Measurements from ENCODE around the gene MAP3K3.

The MAP3K3 gene

GRCh38 chr17:63634163-63634562, 11.9 kb downstream of the MAP3K3 start:
- no peak overlapping the region for H3K4me3 ChIP-seq (ENCODE audit: low read depth, low read length)
- H3K9me3 ChIP-seq (ENCODE audit: severe bottlenecking) = no peaks in the 10 kb centered on the region
- TF ChIP-seq, protein P1, sequence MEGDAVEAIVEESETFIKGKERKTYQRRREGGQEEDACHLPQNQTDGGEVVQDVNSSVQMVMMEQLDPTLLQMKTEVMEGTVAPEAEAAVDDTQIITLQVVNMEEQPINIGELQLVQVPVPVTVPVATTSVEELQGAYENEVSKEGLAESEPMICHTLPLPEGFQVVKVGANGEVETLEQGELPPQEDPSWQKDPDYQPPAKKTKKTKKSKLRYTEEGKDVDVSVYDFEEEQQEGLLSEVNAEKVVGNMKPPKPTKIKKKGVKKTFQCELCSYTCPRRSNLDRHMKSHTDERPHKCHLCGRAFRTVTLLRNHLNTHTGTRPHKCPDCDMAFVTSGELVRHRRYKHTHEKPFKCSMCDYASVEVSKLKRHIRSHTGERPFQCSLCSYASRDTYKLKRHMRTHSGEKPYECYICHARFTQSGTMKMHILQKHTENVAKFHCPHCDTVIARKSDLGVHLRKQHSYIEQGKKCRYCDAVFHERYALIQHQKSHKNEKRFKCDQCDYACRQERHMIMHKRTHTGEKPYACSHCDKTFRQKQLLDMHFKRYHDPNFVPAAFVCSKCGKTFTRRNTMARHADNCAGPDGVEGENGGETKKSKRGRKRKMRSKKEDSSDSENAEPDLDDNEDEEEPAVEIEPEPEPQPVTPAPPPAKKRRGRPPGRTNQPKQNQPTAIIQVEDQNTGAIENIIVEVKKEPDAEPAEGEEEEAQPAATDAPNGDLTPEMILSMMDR (IDR thresholded peaks at IDR 0.05; ENCODE audit: low read depth, low read length) = no peak
- no peak for DNase-seq
- no peak overlapping the region for H3K27ac ChIP-seq
- peaks cover 58% of the 10 kb centered on the region for H3K36me3 ChIP-seq
- no peaks in the 10 kb centered on the region for H3K27me3 ChIP-seq (ENCODE audit: insufficient read depth, low read depth, severe bottlenecking)

- H3K36me3 ChIP-seq = peaks cover 56% of the 10 kb centered on the region
- DNase-seq = no peak
- no peaks in the 10 kb centered on the region for H3K27me3 ChIP-seq (ENCODE audit: insufficient read depth, low read depth, severe bottlenecking)
- no peak overlapping the region for H3K27ac ChIP-seq
- H3K4me3 ChIP-seq (ENCODE audit: low read depth, low read length) = no peak overlapping the region
- TF ChIP-seq, protein P1 (IDR thresholded peaks at IDR 0.05; ENCODE audit: low read depth, low read length) = no peak
- H3K9me3 ChIP-seq (ENCODE audit: severe bottlenecking) = no peaks in the 10 kb centered on the region
These were observed 12.6 kb downstream of the MAP3K3 start for GRCh38 chr17:63634816-63635215.

DNA sequence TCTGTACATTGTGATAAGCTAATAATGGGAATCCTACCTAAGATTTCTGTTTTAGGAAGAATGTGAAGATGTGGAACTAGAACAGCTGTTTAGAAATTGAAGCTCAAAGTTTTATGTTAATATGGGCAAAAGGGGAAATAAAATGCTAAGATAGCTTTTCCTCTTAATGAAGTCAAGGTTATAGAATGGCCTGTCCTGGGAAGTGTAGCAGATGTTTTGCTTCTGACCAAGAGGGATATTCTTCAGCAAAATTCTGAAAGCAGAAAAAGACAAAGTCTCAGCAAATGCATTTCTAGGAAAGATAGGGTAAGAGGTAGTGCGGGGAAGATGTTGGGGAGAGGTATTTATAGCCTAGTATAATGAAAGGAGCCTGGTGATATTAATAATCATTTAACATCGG, 13.1 kb downstream of the MAP3K3 start:
- H3K9me3 ChIP-seq (ENCODE audit: severe bottlenecking) = no peaks in the 10 kb centered on the region
- H3K27ac ChIP-seq = no peak overlapping the region
- H3K36me3 ChIP-seq = peaks cover 56% of the 10 kb centered on the region
- no peak for DNase-seq
- no peaks in the 10 kb centered on the region for H3K27me3 ChIP-seq (ENCODE audit: insufficient read depth, low read depth, severe bottlenecking)
- H3K4me3 ChIP-seq (ENCODE audit: low read depth, low read length) = no peak overlapping the region
- TF ChIP-seq, protein P1 (IDR thresholded peaks at IDR 0.05; ENCODE audit: low read depth, low read length) = no peak

GRCh38 chr17:63635787-63636186, 13.6 kb downstream of the MAP3K3 start:
- TF ChIP-seq, protein P1 (IDR thresholded peaks at IDR 0.05; ENCODE audit: low read depth, low read length) = no peak
- H3K36me3 ChIP-seq = peaks cover 56% of the 10 kb centered on the region
- H3K27ac ChIP-seq = no peak overlapping the region

GRCh38 chr17:63639125-63639524, 16.9 kb downstream of the MAP3K3 start:
- Histone ChIP-seq H3K4me3 (ENCODE audit: low read depth, low read length) (no peak overlapping the region), H3K27me3 (ENCODE audit: insufficient read depth, low read depth, severe bottlenecking) (no peaks in the 10 kb centered on the region), H3K9me3 (ENCODE audit: severe bottlenecking) (no peaks in the 10 kb centered on the region), H3K36me3 (peaks cover 44% of the 10 kb centered on the region), H3K27ac (no peak overlapping the region)
- TF ChIP-seq, protein P1 (IDR thresholded peaks at IDR 0.05; ENCODE audit: low read depth, low read length) = no peak
- no peak for DNase-seq

More at GRCh38 chr17:63635787-63636186, 13.6 kb downstream of the MAP3K3 start:
- H3K4me3 ChIP-seq (ENCODE audit: low read depth, low read length) = no peak overlapping the region
- DNase-seq = no peak
- no peaks in the 10 kb centered on the region for H3K9me3 ChIP-seq (ENCODE audit: severe bottlenecking)
- H3K27me3 ChIP-seq (ENCODE audit: insufficient read depth, low read depth, severe bottlenecking) = no peaks in the 10 kb centered on the region

- no peak for DNase-seq
- no peaks in the 10 kb centered on the region for H3K9me3 ChIP-seq (ENCODE audit: severe bottlenecking)
- no peak overlapping the region for H3K27ac ChIP-seq
- TF ChIP-seq, protein P1 (IDR thresholded peaks at IDR 0.05; ENCODE audit: low read depth, low read length) = no peak
- no peak overlapping the region for H3K4me3 ChIP-seq (ENCODE audit: low read depth, low read length)
- H3K27me3 ChIP-seq (ENCODE audit: insufficient read depth, low read depth, severe bottlenecking) = no peaks in the 10 kb centered on the region
- peaks cover 39% of the 10 kb centered on the region for H3K36me3 ChIP-seq
These were observed 17.8 kb downstream of the MAP3K3 start for GRCh38 chr17:63640038-63640437.
